A172 (cell line): ENCODE measurements around the gene COBL. TPM values are rescaled to one million over a fixed set of nuclear protein-coding genes. Genes with fewer than 3 reads are reported as not detected.

ENCODE experiments used
- DNase-seq: peaks from one replicate; pipeline ENCODE4 v3.0.0-alpha.2; 2015; ENCODE audit warnings: low spot score
- total RNA-seq: library from RNA; depleted of rRNA; stranded (reverse); fragments of >200 nt; shearing (Covaris generic); gene quantifications from 2 replicates; pipeline ENCODE4 v1.2.3, GENCODE V29; 2014

COBL gene
- total RNA-seq, 1 experiment from 2014 or later, result 1.0 TPM

DNA sequence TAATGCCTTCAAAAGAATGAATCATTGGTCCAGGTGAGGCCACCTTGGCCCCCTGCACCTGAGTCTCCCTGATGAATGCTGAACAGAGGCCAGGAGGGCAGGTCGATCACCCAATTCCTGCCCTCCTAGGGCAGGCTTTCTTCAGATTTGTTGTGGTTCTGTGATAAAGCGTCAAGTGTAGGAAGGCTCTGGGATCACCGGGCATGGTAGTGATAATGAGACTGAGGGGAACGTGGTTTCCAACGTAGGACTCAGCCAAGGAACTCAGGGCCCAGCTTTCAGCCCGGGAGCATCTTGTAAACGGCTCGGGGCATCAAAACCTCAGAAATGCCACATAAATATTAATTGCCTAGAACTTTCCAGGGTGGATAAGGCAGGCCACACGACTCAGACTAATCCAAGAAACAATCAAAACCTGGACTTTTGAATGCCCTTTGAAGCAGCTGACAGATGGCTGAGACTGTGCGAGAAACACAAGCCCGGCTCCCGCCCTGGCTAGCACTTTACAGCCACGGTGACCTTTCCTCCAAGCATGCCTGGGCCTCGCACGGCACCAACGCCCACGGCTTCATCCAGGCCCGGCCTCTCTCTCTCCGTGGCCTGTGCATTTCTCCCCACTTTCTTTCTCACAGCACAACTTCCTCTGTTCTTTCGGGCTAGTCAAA is 294.6 kb downstream of the COBL start:
- no peak for DNase-seq

DNA sequence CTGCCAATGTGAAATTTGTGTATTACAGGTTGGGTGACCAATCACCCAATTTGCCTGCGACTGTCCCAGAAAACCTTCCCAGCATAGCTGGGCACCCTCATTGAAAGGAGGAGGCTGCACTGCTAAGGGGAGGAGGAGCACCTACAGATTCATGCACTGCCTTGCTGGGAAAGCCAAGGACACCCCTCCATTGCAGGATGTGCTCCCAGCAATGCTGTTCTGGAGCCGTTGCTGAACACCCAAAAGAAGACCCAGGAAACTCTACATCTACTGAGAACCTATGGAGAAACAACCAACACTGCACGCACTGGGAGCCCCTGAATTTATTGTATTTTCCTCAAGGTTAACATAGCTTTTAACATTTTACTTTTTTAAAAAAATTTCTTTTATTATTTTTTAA is 295.7 kb downstream of the COBL start:
- no peak for DNase-seq

GRCh38 chr7:51019891-51020870 is 296.4 kb downstream of the COBL start:
- DNase-seq, result no peak

- peak; percentile 86 for DNase-seq
These were observed 297.3 kb downstream of the COBL start for GRCh38 chr7:51019191-51019844.

GRCh38 chr7:51017576-51018535 is 298.8 kb downstream of the COBL start:
- DNase-seq, result no peak

GRCh38 chr7:51016546-51016945 is 300.1 kb downstream of the COBL start:
- no peak for DNase-seq

DNA sequence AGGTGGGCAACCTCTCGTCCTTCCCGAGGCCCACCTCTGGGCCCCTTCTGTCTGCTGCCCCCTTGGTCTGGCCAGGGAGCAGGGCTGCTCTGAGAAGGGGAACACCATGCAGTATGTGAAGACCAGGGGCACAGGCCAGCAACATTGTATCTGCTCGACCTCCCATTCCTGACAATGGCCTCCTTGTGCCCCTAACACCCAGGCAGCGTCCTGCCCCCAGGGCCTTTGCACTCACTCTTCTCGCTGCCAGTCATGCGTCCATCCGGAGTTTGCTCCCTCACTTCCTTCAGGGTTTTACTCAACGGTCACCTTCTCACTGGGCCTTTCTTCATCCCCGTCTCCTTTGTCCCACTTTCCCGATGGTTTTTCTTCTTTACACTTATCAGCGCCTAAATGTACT is 301.0 kb downstream of the COBL start:
- DNase-seq, result no peak

- DNase-seq, result no peak
These were observed 301.8 kb downstream of the COBL start for GRCh38 chr7:51014811-51015210.

DNA sequence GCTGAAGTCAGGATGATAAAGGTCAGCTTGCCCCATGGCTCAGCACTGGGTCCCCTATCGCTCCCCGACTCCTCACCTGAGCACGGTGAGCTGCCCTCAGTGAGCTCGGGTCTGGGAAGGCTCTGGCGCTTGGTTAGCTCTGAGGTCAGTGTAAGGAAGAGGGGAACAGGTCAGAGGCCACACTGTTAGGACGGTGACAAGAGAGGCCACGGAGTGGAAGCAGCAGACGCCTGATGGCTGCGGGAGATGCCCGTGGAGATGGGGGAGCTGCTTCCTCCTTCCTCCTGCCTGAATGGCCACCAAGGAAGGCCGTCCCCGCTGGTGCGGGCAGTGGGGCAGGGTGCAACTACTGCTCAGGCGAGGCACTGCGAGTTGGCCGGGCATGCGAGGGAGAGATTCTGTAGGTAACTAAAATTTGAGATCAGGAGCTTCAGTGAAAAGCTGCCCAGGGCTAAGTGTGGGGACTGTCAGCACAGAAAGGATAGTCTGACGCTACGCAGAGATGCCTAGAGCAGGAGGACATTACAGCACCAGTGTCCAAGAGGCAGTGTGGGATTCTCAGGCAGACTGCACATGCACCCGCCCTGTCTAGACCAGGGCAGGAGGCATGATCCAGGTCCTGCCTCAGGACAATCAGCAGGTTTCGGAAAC is 302.6 kb downstream of the COBL start:
- no peak for DNase-seq

- DNase-seq, result no peak
These were observed 303.3 kb downstream of the COBL start for GRCh38 chr7:51013218-51013786.

GRCh38 chr7:51012569-51013217 is 303.9 kb downstream of the COBL start:
- no peak for DNase-seq

GRCh38 chr7:51011710-51012350 is 304.8 kb downstream of the COBL start:
- no peak for DNase-seq

- DNase-seq, result peak; percentile 70
These were observed 306.1 kb downstream of the COBL start for GRCh38 chr7:51010534-51010933.

GRCh38 chr7:51009716-51010496 is 306.7 kb downstream of the COBL start:
- peak; percentile 83 for DNase-seq

DNA sequence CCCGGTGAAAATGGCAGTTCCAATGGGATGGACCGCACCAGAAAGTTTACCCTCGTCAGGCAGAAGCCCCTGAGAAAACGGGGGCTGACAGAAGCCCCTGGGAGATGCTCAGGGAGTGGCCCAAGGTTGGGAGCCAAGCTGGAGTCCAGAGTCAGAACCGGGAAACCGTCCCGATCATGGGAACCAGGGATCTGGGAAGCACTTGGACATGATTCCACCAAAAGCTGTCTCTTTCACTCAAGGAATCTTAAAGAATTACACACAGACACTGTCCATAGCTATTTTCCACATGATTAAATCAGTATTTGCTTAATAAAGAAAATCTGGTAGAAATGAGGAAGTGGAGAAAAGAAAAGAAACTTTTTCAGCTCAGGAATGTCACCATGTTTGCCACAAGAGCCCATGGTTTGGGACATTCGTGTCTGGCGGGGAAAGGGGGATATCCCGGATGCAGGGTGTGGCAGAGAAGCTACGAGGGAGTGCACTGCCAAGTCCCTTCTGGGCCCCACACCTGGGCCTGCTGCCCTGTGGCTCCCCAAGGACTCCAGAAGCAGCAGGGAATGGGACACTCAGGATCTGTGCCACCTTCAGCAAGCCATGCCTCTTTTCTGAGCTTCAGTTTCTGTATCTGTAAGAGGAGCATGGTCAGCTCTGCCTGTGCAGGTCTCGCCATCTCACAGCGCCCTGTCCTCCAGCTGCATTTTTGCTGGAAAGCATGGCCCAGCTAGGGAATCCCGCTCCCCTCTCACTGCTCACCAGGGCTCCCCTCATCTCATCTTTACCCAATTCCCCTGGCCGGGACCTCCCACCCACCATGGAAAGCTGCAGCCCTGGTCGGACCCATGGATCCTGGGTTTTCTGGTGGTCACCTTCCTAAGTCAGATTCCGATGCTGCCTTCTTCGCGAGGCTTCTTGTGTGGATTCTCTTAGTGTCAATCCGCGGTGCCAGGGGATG is 308.8 kb downstream of the COBL start:
- DNase-seq, result no peak

DNA sequence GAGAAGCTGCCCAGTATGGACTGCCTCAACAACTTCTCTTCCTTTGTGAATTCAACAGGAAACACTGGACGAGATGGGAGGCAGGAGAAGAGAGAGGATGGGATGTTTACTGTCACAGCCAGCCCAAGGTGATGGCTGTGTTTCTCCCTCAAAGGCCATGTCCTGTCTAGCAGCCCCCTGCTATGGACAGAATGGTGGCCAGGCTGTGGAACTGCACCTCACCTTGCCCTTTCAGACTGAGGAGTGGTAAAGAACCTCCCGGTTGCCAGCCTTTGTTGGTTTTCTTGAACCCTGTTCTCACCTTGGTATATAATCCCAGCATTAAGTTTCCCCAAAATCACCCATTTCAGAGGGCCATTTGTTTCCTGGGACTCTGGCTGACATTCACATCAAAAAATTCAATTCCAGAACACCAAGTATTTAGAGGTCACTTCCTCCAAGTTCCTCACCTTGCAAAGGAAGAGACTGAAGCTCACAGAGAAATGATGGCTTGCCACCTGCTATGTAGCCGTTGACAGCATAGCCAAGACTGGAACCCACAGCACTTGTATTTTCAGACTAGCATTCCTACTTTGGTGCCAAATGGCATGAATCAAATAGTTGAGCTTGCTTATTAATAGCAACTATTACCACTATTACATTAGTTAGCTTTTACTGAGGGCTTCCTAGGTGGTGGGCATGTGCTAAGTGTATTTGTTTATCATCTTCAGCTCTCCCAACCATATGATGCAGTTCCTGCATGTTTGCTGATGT is 309.9 kb downstream of the COBL start:
- DNase-seq, result no peak

GRCh38 chr7:51005074-51005473 is 311.5 kb downstream of the COBL start:
- DNase-seq, result no peak
